GM12878 (cell line): ENCODE measurements around the gene GTF2F2. TPM values are rescaled to one million over a fixed set of nuclear protein-coding genes. Genes with fewer than 3 reads are reported as not detected.

Experiments used
- POLR2A ChIP-seq: IDR thresholded peaks from 2 replicates; pipeline ENCODE4 v1.6.1; 2011; ENCODE audit warnings: low read depth, mild to moderate bottlenecking, low read length
- SMAD5 ChIP-seq: IDR thresholded peaks from 2 replicates; pipeline ENCODE4 v1.6.1; 2016; ENCODE audit warnings: antibody characterized with exemption, low read depth
- TCF12 ChIP-seq: IDR thresholded peaks from 2 replicates; pipeline ENCODE4 v1.6.1; 2011; ENCODE audit warnings: low read depth, mild to moderate bottlenecking, low read length
- polyA plus RNA-seq, 11 experiments: library from polyadenylated mRNA; depleted of rRNA in 4 of 11; unstranded in 6 of 11; stranded (reverse) in 5 of 11; fragments of >200 nt; fragmentation: Nextera tagmentation in 4 of 11; fragmentation: Illumina TruSeq in 1 of 11; extraction: Ambion mirVana in 4 of 11; extraction: Trizol in 1 of 11; gene quantifications; 1 replicate in 1 of 11; 2 replicates in 10 of 11; pipeline versions ENCODE4 v1.2.1 to v1.2.3, GENCODE V29; 2011 to 2016; ENCODE audit warnings: inconsistent platforms in 2 of 11, missing spikeins in 2 of 11, low read depth in 1 of 11
- total RNA-seq, 4 experiments: library from RNA; depleted of rRNA in 3 of 4; stranded (reverse); fragments of >200 nt in 3 of 4; fragmentation: Illumina TruSeq in 1 of 4; extraction: Trizol in 1 of 4; gene quantifications; 2 replicates each; pipeline versions ENCODE4 v1.2.1 to v1.2.3, GENCODE V29; 2013 to 2021
- TF ChIP-seq, protein P1 (sequence below): IDR thresholded peaks from 2 replicates; pipeline ENCODE4 v1.6.1; 2012; ENCODE audit warnings: improper control_type of control experiment, low read depth, low read length; ENCODE audit not compliant: insufficient replicate concordance
- TF ChIP-seq, protein P2 (sequence below): fragments of 450-650 bp; IDR thresholded peaks from 2 replicates; pipeline ENCODE4 v1.6.1; 2016; ENCODE audit warnings: mild to moderate bottlenecking

The GTF2F2 gene
- total and polyA plus RNA-seq, 10 of the 15 experiments (the other 5 are each of a cell fraction or from before 2014, with no cell fraction given): 14.5 to 30.8 (median 22.6) TPM

DNA sequence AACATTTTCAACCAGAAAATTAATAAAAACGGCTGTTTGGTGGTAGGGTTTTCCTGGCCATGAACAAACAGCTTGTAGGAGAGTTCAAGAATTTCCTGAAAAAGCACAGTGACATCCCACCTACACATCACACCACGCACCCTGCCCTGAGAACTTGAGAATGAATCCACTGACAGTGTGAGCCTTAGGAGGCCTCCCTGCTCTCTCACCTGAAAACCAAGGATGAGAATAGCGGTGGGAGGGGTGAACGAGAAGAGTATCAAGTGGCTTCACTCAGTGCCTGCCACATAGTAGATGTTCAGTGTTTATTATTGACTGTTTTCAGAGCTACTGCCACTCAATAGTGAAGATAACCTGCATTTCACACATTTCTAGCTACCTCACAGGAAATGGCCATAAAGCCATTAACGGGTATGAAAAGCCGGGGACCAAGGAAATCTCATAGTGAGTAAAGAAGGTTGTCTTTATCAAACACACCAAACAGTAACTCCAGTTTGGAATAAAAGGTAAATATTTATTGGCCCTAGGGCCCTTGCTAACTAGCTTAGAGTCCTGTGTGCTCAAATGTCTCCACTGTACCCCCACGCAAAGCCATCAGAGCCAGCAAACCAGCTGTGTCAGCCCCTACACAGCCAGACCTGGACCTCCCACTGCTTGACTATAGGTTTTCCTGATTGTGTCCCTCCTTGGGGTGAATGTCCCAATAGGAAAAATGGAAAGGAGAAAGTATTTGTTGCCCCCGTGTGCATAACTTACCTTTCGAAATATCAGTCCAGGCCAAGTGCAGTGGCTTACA is 180.1 kb downstream of the GTF2F2 start (continued):
- TF ChIP-seq, protein P1, sequence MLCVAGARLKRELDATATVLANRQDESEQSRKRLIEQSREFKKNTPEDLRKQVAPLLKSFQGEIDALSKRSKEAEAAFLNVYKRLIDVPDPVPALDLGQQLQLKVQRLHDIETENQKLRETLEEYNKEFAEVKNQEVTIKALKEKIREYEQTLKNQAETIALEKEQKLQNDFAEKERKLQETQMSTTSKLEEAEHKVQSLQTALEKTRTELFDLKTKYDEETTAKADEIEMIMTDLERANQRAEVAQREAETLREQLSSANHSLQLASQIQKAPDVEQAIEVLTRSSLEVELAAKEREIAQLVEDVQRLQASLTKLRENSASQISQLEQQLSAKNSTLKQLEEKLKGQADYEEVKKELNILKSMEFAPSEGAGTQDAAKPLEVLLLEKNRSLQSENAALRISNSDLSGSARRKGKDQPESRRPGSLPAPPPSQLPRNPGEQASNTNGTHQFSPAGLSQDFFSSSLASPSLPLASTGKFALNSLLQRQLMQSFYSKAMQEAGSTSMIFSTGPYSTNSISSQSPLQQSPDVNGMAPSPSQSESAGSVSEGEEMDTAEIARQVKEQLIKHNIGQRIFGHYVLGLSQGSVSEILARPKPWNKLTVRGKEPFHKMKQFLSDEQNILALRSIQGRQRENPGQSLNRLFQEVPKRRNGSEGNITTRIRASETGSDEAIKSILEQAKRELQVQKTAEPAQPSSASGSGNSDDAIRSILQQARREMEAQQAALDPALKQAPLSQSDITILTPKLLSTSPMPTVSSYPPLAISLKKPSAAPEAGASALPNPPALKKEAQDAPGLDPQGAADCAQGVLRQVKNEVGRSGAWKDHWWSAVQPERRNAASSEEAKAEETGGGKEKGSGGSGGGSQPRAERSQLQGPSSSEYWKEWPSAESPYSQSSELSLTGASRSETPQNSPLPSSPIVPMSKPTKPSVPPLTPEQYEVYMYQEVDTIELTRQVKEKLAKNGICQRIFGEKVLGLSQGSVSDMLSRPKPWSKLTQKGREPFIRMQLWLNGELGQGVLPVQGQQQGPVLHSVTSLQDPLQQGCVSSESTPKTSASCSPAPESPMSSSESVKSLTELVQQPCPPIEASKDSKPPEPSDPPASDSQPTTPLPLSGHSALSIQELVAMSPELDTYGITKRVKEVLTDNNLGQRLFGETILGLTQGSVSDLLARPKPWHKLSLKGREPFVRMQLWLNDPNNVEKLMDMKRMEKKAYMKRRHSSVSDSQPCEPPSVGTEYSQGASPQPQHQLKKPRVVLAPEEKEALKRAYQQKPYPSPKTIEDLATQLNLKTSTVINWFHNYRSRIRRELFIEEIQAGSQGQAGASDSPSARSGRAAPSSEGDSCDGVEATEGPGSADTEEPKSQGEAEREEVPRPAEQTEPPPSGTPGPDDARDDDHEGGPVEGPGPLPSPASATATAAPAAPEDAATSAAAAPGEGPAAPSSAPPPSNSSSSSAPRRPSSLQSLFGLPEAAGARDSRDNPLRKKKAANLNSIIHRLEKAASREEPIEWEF: no peak
- TF ChIP-seq SMAD5: no peak
- no peak for TF ChIP-seq TCF12
- TF ChIP-seq, protein P2, sequence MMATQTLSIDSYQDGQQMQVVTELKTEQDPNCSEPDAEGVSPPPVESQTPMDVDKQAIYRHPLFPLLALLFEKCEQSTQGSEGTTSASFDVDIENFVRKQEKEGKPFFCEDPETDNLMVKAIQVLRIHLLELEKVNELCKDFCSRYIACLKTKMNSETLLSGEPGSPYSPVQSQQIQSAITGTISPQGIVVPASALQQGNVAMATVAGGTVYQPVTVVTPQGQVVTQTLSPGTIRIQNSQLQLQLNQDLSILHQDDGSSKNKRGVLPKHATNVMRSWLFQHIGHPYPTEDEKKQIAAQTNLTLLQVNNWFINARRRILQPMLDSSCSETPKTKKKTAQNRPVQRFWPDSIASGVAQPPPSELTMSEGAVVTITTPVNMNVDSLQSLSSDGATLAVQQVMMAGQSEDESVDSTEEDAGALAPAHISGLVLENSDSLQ: no peak
- TF ChIP-seq POLR2A: no peak
